HepG2 (cell line): ENCODE measurements around the gene CCDC88B. TPM values are rescaled to one million over a fixed set of nuclear protein-coding genes. Genes with fewer than 3 reads are reported as not detected.

Experiments used
- CREM ChIP-seq, 2 experiments: sonication (generic) in 1 of 2; formaldehyde crosslinking in 1 of 2; IDR thresholded peaks; 2 replicates each; pipeline versions ENCODE4 v1.4.0 to v1.6.1; 2016 to 2020; ENCODE audit warnings: antibody characterized with exemption in 1 of 2, mild to moderate bottlenecking in 1 of 2, missing genetic modification reagents in 1 of 2
- HBP1 ChIP-seq: IDR thresholded peaks from 2 replicates; pipeline ENCODE4 v1.6.1; 2016; ENCODE audit warnings: low read depth, control low read depth
- HDAC1 ChIP-seq: sonication (generic); formaldehyde crosslinking; IDR thresholded peaks from 2 replicates; pipeline ENCODE4 v1.5.1; 2020; ENCODE audit warnings: mild to moderate bottlenecking, missing genetic modification reagents
- HNRNPK ChIP-seq: fragments of 200-400 bp; formaldehyde crosslinking; IDR thresholded peaks from 2 replicates; pipeline ENCODE4 v1.6.1; 2018; ENCODE audit warnings: low read length, low read depth, moderate library complexity, mild to moderate bottlenecking; ENCODE audit not compliant: poor library complexity, severe bottlenecking
- HNRNPL ChIP-seq: fragments of 200-400 bp; formaldehyde crosslinking; IDR thresholded peaks from 2 replicates; pipeline ENCODE4 v1.6.1; 2017; ENCODE audit warnings: mild to moderate bottlenecking, low read depth, low read length
- HNRNPUL1 ChIP-seq: fragments of 200-400 bp; formaldehyde crosslinking; IDR thresholded peaks from 2 replicates; pipeline ENCODE4 v1.6.1; 2017; ENCODE audit warnings: low read depth, mild to moderate bottlenecking, low read length, moderate library complexity
- IKZF4 ChIP-seq: sonication (generic); formaldehyde crosslinking; IDR thresholded peaks from 2 replicates; pipeline ENCODE4 v1.5.1; 2020; ENCODE audit warnings: borderline replicate concordance, mild to moderate bottlenecking, low read depth, missing genetic modification reagents; ENCODE audit errors: not compliant biosample characterization
- KDM1A ChIP-seq: IDR thresholded peaks from 2 replicates; pipeline ENCODE4 v1.6.1; 2016; ENCODE audit warnings: missing compliant biosample characterization
- KLF11 ChIP-seq: IDR thresholded peaks from 2 replicates; pipeline ENCODE4 v1.6.1; 2016; ENCODE audit warnings: missing compliant biosample characterization
- NFYB ChIP-seq: sonication (generic); formaldehyde crosslinking; IDR thresholded peaks from 2 replicates; pipeline ENCODE4 v1.4.0; 2020; ENCODE audit warnings: missing genetic modification reagents
- RAD51 ChIP-seq: fragments of 450-650 bp; IDR thresholded peaks from 2 replicates; pipeline ENCODE4 v1.6.1; 2016; ENCODE audit warnings: borderline replicate concordance
- SSRP1 ChIP-seq: IDR thresholded peaks from 2 replicates; pipeline ENCODE4 v1.6.1; 2016; ENCODE audit warnings: control low read depth
- SYNCRIP ChIP-seq: fragments of 200-400 bp; formaldehyde crosslinking; IDR thresholded peaks from 2 replicates; pipeline ENCODE4 v1.6.1; 2018; ENCODE audit warnings: mild to moderate bottlenecking, low read depth, low read length; ENCODE audit not compliant: insufficient read depth
- TCF12 ChIP-seq, 2 experiments: fragments of 450-650 bp in 1 of 2; sonication (generic) in 1 of 2; formaldehyde crosslinking in 1 of 2; IDR thresholded peaks; 2 replicates each; pipeline versions ENCODE4 v1.6.1 to v1.8.0; 2017 to 2022; ENCODE audit warnings: antibody characterized with exemption in 1 of 2, mild to moderate bottlenecking in 1 of 2, missing genetic modification reagents in 1 of 2, moderate library complexity in 1 of 2
- TERF1 ChIP-seq: sonication (generic); formaldehyde crosslinking; IDR thresholded peaks from 2 replicates; pipeline ENCODE4 v1.8.0; 2022; ENCODE audit warnings: mild to moderate bottlenecking, missing genetic modification reagents, moderate library complexity
- ZBTB39 ChIP-seq: sonication (generic); formaldehyde crosslinking; IDR thresholded peaks from 2 replicates; pipeline ENCODE4 v1.5.0; 2020; ENCODE audit warnings: missing genetic modification reagents
- ZFP82 ChIP-seq: sonication (generic); formaldehyde crosslinking; IDR thresholded peaks from 2 replicates; pipeline ENCODE4 v1.5.1; 2020; ENCODE audit warnings: mild to moderate bottlenecking, missing genetic modification reagents, borderline replicate concordance
- ZNF143 ChIP-seq: sonication (generic); formaldehyde crosslinking; IDR thresholded peaks from 2 replicates; pipeline ENCODE4 v1.4.0; 2020; ENCODE audit warnings: missing genetic modification reagents
- ZNF205 ChIP-seq: IDR thresholded peaks from 2 replicates; pipeline ENCODE4 v1.6.1; 2018; ENCODE audit warnings: missing biosample characterization, missing genetic modification reagents
- ZNF225 ChIP-seq: sonication (generic); formaldehyde crosslinking; IDR thresholded peaks from 2 replicates; pipeline ENCODE4 v1.4.0; 2020; ENCODE audit warnings: mild to moderate bottlenecking, missing genetic modification reagents
- ZSCAN25 ChIP-seq: sonication (generic); formaldehyde crosslinking; IDR thresholded peaks from 2 replicates; pipeline ENCODE4 v1.8.0; 2022; ENCODE audit warnings: mild to moderate bottlenecking, missing genetic modification reagents
- polyA plus RNA-seq, 8 experiments: library from polyadenylated mRNA; depleted of rRNA in 3 of 8; stranded (reverse) in 7 of 8; unstranded in 1 of 8; fragments of >200 nt; fragmentation: Illumina TruSeq in 4 of 8; extraction: Trizol in 4 of 8; gene quantifications; 2 replicates each; pipeline versions ENCODE4 v1.2.1 to v1.2.3, GENCODE V29; 2011 to 2016; ENCODE audit warnings: low read depth in 4 of 8, missing spikeins in 1 of 8, mixed read lengths in 1 of 8; ENCODE audit not compliant: insufficient read depth in 1 of 8
- total RNA-seq, 5 experiments: library from RNA; depleted of rRNA; stranded (reverse); fragments of >200 nt; fragmentation: Illumina TruSeq; extraction: Trizol; gene quantifications; 2 replicates each; pipeline ENCODE4 v1.2.3, GENCODE V29; 2016; ENCODE audit warnings: low read depth in 1 of 5
- TF ChIP-seq, protein P1 (sequence below): sonication (generic); formaldehyde crosslinking; IDR thresholded peaks from 2 replicates; pipeline ENCODE4 v1.4.0; 2020; ENCODE audit warnings: missing genetic modification reagents, borderline replicate concordance
- TF ChIP-seq, protein P2 (sequence below): sonication (generic); formaldehyde crosslinking; IDR thresholded peaks from 2 replicates; pipeline ENCODE4 v1.8.1; 2023; ENCODE audit warnings: mild to moderate bottlenecking, missing genetic modification reagents

Gene CCDC88B
- total and polyA plus RNA-seq, 2 of the 13 experiments (the other 11 are each of a cell fraction or from before 2014, with no cell fraction given), result 3.6 to 4.8 TPM

DNA sequence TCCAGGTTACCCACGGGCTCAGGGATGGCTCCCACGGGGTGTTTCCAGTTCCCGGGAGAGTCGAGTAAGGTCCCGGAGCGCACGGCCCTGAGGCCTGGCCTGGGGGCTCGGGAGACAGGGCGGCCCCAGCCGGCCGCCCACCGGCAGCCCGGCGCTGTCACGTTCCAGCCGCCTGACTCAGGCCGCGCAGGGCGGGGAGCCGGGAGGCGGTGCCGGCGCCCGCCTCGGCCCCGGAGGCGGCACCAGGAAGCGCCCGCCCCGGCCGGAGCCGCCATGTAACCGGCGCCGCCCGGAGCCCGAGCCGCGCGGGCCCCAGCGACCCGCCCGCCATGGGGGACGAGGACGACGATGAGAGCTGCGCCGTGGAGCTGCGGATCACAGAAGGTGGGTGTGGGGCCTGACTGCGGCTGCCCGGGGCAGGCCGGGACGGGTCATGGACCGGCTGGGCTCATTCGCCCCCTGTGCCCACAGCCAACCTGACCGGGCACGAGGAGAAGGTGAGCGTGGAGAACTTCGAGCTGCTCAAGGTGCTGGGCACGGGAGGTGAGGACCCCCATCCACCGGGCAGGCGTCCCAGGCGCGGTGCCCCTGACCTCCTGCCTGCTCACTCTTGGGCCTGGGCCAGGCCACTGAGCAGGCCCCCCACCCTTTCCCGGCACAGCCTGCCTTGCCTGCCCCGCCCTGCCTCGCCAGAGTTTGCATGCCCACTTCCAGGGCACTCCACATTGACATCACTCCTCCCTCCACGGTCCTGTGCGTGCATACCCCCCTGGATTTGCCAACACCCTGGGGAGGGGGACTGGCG, 19.1 kb downstream of the CCDC88B start, which contains the start of gene RPS6KA4 (continued):
- TF ChIP-seq KDM1A, result no peak
- no peak for TF ChIP-seq RAD51
- no peak for TF ChIP-seq KLF11 (CRISPR knock-in tag)
- TF ChIP-seq HNRNPL, result peak; percentile 76
- TF ChIP-seq HBP1 (CRISPR knock-in tag), result no peak
- no peak for TF ChIP-seq HNRNPUL1
- TF ChIP-seq, protein P1, sequence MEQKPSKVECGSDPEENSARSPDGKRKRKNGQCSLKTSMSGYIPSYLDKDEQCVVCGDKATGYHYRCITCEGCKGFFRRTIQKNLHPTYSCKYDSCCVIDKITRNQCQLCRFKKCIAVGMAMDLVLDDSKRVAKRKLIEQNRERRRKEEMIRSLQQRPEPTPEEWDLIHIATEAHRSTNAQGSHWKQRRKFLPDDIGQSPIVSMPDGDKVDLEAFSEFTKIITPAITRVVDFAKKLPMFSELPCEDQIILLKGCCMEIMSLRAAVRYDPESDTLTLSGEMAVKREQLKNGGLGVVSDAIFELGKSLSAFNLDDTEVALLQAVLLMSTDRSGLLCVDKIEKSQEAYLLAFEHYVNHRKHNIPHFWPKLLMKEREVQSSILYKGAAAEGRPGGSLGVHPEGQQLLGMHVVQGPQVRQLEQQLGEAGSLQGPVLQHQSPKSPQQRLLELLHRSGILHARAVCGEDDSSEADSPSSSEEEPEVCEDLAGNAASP, result no peak
- no peak for TF ChIP-seq CREM (IDR thresholded peaks at IDR 0.05)
- TF ChIP-seq CREM (CRISPR knock-in tag; IDR thresholded peaks at IDR 0.05), result no peak
- 0 out of 2 replicates have a peak, but pooled peaks have one; percentile 36 for TF ChIP-seq HDAC1
- TF ChIP-seq IKZF4 (CRISPR knock-in tag), result no peak
- TF ChIP-seq NFYB (CRISPR knock-in tag), result no peak
- TF ChIP-seq SSRP1 (CRISPR knock-in tag), result no peak
- TF ChIP-seq ZNF205 (CRISPR knock-in tag), result no peak
- TF ChIP-seq TCF12 (IDR thresholded peaks at IDR 0.05), result no peak
- TF ChIP-seq TCF12 (CRISPR knock-in tag; IDR thresholded peaks at IDR 0.05), result no peak
- no peak for TF ChIP-seq ZBTB39 (CRISPR knock-in tag)
- TF ChIP-seq, protein P2, sequence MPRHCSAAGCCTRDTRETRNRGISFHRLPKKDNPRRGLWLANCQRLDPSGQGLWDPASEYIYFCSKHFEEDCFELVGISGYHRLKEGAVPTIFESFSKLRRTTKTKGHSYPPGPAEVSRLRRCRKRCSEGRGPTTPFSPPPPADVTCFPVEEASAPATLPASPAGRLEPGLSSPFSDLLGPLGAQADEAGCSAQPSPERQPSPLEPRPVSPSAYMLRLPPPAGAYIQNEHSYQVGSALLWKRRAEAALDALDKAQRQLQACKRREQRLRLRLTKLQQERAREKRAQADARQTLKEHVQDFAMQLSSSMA (CRISPR knock-in tag), result no peak
- no peak for TF ChIP-seq ZSCAN25
- TF ChIP-seq SYNCRIP, result no peak
- TF ChIP-seq ZNF225, result peak; percentile 71; the same call in 1 of the 2 replicates
- no peak for TF ChIP-seq HNRNPK
- no peak for TF ChIP-seq TERF1 (CRISPR knock-in tag)
- TF ChIP-seq ZFP82 (CRISPR knock-in tag), result no peak
- no peak for TF ChIP-seq ZNF143
